NB4 (cell line): Measurements from ENCODE around the gene PHLDB3.

Experiments used
- CTCF ChIP-seq: IDR thresholded peaks from one replicate; pipeline ENCODE4 v1.5.1; 2012; ENCODE audit warnings: low read depth, low read length
- MAX ChIP-seq: IDR thresholded peaks from 2 replicates; pipeline ENCODE4 v1.6.1; 2011; ENCODE audit warnings: low read depth, low read length
- POLR2A ChIP-seq: IDR thresholded peaks from 2 replicates; pipeline ENCODE4 v1.6.1; 2011; ENCODE audit warnings: mild to moderate bottlenecking; ENCODE audit not compliant: insufficient read length; ENCODE audit errors: extremely low read depth

GRCh38 chr19:43468354-43469159, 36.0 kb downstream of the PHLDB3 start:
- TF ChIP-seq CTCF (no peak), MAX (no peak), POLR2A (no peak)
